Body of pancreas (tissue), 4 donors: ENCODE results near the gene TMEM141. TPM values are rescaled to one million over a fixed set of nuclear protein-coding genes. Genes with fewer than 3 reads are reported as not detected.

Experiments used
- ATAC-seq: fragments of 150-250 bp; one replicate; pipeline ENCODE4 v1.9.1; 2016
- DNase-seq, 4 donors: peaks; one replicate each; pipeline ENCODE4 v3.0.0-alpha.2; 2019
- H3K27ac ChIP-seq, 4 donors: fragments of 200-600 bp; sonication (generic); 1 replicate in 3 of 4; 2 replicates in 1 of 4; pipeline versions ENCODE4 v1.5.1 to v1.6.1; 2016 to 2019; ENCODE audit warnings: mild to moderate bottlenecking in 1 of 4, mixed read lengths in 1 of 4, moderate library complexity in 1 of 4
- H3K27me3 ChIP-seq, 2 donors: fragments of 200-600 bp; sonication (generic); one replicate each; pipeline ENCODE4 v1.6.0; 2016; ENCODE audit warnings: mild to moderate bottlenecking in 1 of 2
- H3K36me3 ChIP-seq, 2 donors: fragments of 200-600 bp; sonication (generic); replicated peaks in 1 of 2; 2 replicates each; pipeline ENCODE4 v1.5.1; 2016; ENCODE audit warnings: low read depth in 2 of 2; ENCODE audit not compliant: insufficient read depth in 1 of 2
- H3K4me1 ChIP-seq: fragments of 200-600 bp; sonication (generic); one replicate; pipeline ENCODE4 v1.6.0; 2016
- H3K4me3 ChIP-seq, 2 donors: fragments of 200-600 bp; sonication (generic); 1 replicate in 1 of 2; 2 replicates in 1 of 2; pipeline ENCODE4 v1.5.1; 2016 to 2019
- H3K9me3 ChIP-seq, 3 donors: fragments of 200-600 bp; sonication (generic); 1 replicate in 2 of 3; 2 replicates in 1 of 3; pipeline ENCODE4 v1.5.1; 2016
- POLR2A ChIP-seq, 3 donors: fragments of 450-650 bp; IDR thresholded peaks; one replicate each; pipeline ENCODE4 v1.6.1; 2016; ENCODE audit warnings: antibody characterized with exemption in 3 of 3, mild to moderate bottlenecking in 2 of 3
- WGBS, 2 donors: methylation state at CpG; one replicate each; pipeline ENCODE4 v1.1.5; 2017; 5-methylcytosine and 5-hydroxymethylcytosine counted together
- intact Hi-C: fragments of 100-400 bp; cut with DNase I; formaldehyde crosslinking; loops from one replicate; pipeline ENCODE4 v1.15.1; 2023
- total RNA-seq, 2 donors: library from RNA; depleted of rRNA; stranded (reverse); fragments of >200 nt; gene quantifications; one replicate each; pipeline ENCODE4 v1.1.0, GENCODE V29; 2016
- TF ChIP-seq, protein P1 (sequence below), 7 experiments: fragments of 450-650 bp in 4 of 7; fragments of 200-600 bp in 3 of 7; sonication (generic) in 3 of 7; IDR thresholded peaks; one replicate each; pipeline ENCODE4 v1.5.1; 2016 to 2019; ENCODE audit warnings: antibody characterized with exemption in 7 of 7

TMEM141 gene
- total RNA-seq, 2 donors from 2014 or later, result 45.1 to 52.1 TPM

GRCh38 chr9:136747161-136748060, 43.7 kb upstream of the TMEM141 start:
- H3K4me1 ChIP-seq, result peaks cover 22% of the 10 kb centered on the region
- H3K27ac ChIP-seq, result no peak overlapping the region
- H3K27me3 ChIP-seq, result no peaks in the 10 kb centered on the region
- H3K9me3 ChIP-seq, result no peaks in the 10 kb centered on the region
- TF ChIP-seq, protein P1, sequence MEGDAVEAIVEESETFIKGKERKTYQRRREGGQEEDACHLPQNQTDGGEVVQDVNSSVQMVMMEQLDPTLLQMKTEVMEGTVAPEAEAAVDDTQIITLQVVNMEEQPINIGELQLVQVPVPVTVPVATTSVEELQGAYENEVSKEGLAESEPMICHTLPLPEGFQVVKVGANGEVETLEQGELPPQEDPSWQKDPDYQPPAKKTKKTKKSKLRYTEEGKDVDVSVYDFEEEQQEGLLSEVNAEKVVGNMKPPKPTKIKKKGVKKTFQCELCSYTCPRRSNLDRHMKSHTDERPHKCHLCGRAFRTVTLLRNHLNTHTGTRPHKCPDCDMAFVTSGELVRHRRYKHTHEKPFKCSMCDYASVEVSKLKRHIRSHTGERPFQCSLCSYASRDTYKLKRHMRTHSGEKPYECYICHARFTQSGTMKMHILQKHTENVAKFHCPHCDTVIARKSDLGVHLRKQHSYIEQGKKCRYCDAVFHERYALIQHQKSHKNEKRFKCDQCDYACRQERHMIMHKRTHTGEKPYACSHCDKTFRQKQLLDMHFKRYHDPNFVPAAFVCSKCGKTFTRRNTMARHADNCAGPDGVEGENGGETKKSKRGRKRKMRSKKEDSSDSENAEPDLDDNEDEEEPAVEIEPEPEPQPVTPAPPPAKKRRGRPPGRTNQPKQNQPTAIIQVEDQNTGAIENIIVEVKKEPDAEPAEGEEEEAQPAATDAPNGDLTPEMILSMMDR (IDR thresholded peaks at IDR 0.05), result no peak
- no peak for TF ChIP-seq POLR2A (IDR thresholded peaks at IDR 0.05)
- H3K36me3 ChIP-seq, result no peaks in the 10 kb centered on the region
- no peak overlapping the region for H3K4me3 ChIP-seq
- no peak for ATAC-seq
- intact Hi-C loops, result no loop called here
- no peak for DNase-seq
- WGBS, 2 donors, result 94 to 95% methylated on average over 20 to 21 of the region's 22 CpGs

GRCh38 chr9:136748201-136748600, 42.9 kb upstream of the TMEM141 start, which contains the start of gene LCN6:
Gene LCN6 (minus strand): TSS chr9:136748525. CDS start chr9:136748483, 42 bp downstream.
- 64% methylated on average over 8 of the region's 8 CpGs; no CpG with 5 or more reads in 1 of the 2 donors for WGBS, 2 donors
- intact Hi-C loops, result no loop called here
- peaks cover 14% of the 10 kb centered on the region for H3K4me1 ChIP-seq
- no peak for TF ChIP-seq POLR2A (IDR thresholded peaks at IDR 0.05)
- TF ChIP-seq, protein P1 (IDR thresholded peaks at IDR 0.05), result no peak
- no peak within 1 kb of the TSS for H3K4me3 ChIP-seq
- no peaks in the 10 kb centered on the region for H3K9me3 ChIP-seq
- ATAC-seq (peak; percentile 11), DNase-seq (no peak)
- no peaks in the 10 kb centered on the region for H3K27me3 ChIP-seq
- H3K27ac ChIP-seq, result no peak within 1 kb of the TSS
- no peaks in the 10 kb centered on the region for H3K36me3 ChIP-seq

DNA sequence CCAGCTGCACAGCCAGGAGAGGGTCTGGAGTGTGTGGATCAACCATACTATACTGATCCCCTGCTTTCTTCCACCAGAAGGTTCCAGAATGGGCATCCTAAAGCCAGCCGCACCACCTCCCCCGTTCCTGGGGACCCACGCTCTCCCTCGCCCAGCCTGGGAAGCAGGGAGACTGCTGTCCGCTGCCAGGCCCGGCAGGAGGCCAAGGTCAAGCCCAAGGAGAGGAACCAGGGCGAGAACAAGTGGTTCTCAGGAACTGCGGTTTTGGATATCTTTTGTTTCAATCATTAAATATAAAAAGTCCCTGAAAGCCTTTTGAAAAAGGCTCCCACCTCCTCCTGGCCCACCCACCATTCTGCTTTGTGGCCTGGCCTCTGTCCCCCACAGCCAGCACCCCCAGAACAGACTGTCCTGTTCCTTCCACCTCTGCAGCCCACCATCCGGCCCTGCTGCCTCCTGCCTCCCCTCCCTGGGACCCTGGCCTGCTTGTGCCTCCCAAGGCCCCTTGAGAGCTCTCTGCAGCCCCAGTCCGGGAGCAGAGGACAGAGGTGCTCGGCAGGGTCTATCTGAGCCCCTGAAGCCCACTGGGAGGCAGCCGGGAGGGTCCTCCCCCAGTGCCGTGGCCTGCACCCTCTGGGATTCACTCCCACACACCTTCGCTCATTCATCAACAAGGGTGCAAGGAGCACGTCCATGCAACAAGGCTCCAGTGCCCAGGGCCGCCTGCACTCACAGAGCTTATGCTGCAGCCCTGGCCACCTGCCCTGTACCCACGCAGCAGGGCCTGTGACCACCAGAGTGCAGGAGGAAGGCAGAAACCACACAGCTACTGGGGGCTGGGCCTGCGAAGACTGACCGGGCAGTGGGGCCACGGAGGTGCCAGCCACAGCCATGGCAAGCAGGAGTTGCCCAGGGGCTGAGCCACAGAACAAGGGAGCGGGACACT, 42.2 kb upstream of the TMEM141 start:
- Histone ChIP-seq H3K36me3 (no peaks in the 10 kb centered on the region), H3K4me3 (no peak overlapping the region), H3K9me3 (no peaks in the 10 kb centered on the region), H3K27me3 (no peaks in the 10 kb centered on the region), H3K27ac (no peak overlapping the region), H3K4me1 (peaks cover 13% of the 10 kb centered on the region)
- TF ChIP-seq, protein P1 (IDR thresholded peaks at IDR 0.05), result no peak
- no peak for TF ChIP-seq POLR2A (IDR thresholded peaks at IDR 0.05)
- 52 to 75% methylated on average over 7 to 21 of the region's 21 CpGs for WGBS, 2 donors
- peak; percentile 33 to 74 (median 54) for DNase-seq
- intact Hi-C loops, result no loop called here
- peak; percentile 36 for ATAC-seq

- no peaks in the 10 kb centered on the region for H3K27me3 ChIP-seq
- intact Hi-C loops, result no loop called here
- no peaks in the 10 kb centered on the region for H3K9me3 ChIP-seq
- no peak for TF ChIP-seq POLR2A (IDR thresholded peaks at IDR 0.05)
- TF ChIP-seq, protein P1 (IDR thresholded peaks at IDR 0.05), result no peak
- no peak overlapping the region for H3K27ac ChIP-seq
- DNase-seq, result no peak
- no peaks in the 10 kb centered on the region for H3K36me3 ChIP-seq
- WGBS, 2 donors, result 80 to 81% methylated on average over 2 of the region's 2 CpGs
- no peak overlapping the region for H3K4me3 ChIP-seq
- ATAC-seq, result no peak
- peaks cover 13% of the 10 kb centered on the region for H3K4me1 ChIP-seq
These were observed 40.6 kb upstream of the TMEM141 start for GRCh38 chr9:136750526-136750925.
